B cell (primary cell): ENCODE measurements around the gene HOXD1.

ENCODE experiments used
- EZH2 ChIP-seq: IDR thresholded peaks from 2 replicates; pipeline ENCODE4 v1.6.1; 2012; ENCODE audit warnings: borderline replicate concordance, low read depth, mild to moderate bottlenecking, moderate library complexity, low read length; ENCODE audit not compliant: insufficient read depth, poor library complexity, severe bottlenecking
- TF ChIP-seq, protein P1 (sequence below): fragments of 200-600 bp; IDR thresholded peaks from one replicate; pipeline ENCODE4 v1.8.0; 2022; ENCODE audit warnings: antibody characterized with exemption, mild to moderate bottlenecking

DNA sequence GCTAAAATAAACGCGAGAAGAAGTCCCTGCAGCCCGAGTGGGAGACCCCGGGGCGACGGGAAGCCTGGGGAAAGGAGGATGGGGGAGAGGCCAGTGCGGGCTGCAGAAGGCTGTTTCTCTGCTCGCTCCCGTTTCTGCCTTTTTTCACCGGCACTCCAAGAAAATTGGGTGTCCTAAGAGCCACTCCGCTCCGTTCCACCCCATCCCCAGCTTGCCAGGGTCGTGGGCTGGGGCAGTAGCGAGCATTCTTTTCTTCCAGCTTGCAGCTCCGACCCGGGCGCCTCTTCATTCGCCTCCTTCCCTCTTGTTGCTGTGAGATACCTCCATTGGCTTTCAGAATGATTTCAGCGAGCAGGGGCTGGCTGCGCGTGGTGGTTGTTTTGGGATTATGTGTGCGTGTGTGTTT lies 30.3 kb upstream of the HOXD1 start:
- TF ChIP-seq, protein P1, sequence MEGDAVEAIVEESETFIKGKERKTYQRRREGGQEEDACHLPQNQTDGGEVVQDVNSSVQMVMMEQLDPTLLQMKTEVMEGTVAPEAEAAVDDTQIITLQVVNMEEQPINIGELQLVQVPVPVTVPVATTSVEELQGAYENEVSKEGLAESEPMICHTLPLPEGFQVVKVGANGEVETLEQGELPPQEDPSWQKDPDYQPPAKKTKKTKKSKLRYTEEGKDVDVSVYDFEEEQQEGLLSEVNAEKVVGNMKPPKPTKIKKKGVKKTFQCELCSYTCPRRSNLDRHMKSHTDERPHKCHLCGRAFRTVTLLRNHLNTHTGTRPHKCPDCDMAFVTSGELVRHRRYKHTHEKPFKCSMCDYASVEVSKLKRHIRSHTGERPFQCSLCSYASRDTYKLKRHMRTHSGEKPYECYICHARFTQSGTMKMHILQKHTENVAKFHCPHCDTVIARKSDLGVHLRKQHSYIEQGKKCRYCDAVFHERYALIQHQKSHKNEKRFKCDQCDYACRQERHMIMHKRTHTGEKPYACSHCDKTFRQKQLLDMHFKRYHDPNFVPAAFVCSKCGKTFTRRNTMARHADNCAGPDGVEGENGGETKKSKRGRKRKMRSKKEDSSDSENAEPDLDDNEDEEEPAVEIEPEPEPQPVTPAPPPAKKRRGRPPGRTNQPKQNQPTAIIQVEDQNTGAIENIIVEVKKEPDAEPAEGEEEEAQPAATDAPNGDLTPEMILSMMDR, result no peak
- no peak for TF ChIP-seq EZH2
